Non-pigmented ciliary epithelial cell (primary cell): ENCODE results near the gene MTCL1.

ENCODE experiments used
- DNase-seq: peaks from one replicate; pipeline ENCODE4 v3.0.0-alpha.2; 2010; ENCODE audit warnings: low read depth

MTCL1 gene

DNA sequence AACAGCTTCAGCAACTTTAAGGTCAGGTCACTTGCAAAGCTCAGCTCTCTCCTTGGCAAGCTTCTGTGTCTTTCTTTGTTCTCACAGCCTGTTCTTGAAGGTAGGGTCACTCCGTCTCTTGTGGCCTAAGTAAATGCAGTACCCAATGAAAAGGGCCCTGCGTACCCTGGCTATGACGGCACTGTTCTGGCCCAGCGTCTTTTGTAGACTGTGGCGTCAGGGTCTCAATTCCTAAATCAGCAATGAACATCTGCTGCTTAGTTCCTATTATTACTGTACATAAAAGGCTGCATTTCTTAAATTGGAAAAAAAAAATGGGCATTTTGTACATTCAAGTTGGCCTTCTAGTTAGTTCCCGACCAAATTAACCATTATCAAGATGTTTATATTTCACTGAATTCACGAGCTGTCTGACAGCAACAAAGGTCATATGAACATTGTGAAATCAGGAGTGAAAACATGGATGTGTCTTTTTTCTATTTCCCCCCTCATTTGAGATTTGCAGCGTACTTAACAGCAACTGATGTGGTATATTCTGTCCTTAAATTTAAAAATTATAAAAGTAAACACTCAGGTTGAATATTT is 17.0 kb upstream of the MTCL1 start:
- no peak for DNase-seq

- DNase-seq, result no peak
These were observed 16.5 kb upstream of the MTCL1 start for GRCh38 chr18:8688816-8689215.

GRCh38 chr18:8689517-8689916 is 15.8 kb upstream of the MTCL1 start:
- no peak for DNase-seq

- DNase-seq, result no peak
These were observed 10.5 kb upstream of the MTCL1 start for GRCh38 chr18:8694891-8695290.

GRCh38 chr18:8695932-8696517 is 9.3 kb upstream of the MTCL1 start:
- DNase-seq, result no peak

- no peak for DNase-seq
These were observed 8.6 kb upstream of the MTCL1 start for GRCh38 chr18:8696749-8697211.

GRCh38 chr18:8699126-8699525 is 6.2 kb upstream of the MTCL1 start:
- no peak for DNase-seq

DNA sequence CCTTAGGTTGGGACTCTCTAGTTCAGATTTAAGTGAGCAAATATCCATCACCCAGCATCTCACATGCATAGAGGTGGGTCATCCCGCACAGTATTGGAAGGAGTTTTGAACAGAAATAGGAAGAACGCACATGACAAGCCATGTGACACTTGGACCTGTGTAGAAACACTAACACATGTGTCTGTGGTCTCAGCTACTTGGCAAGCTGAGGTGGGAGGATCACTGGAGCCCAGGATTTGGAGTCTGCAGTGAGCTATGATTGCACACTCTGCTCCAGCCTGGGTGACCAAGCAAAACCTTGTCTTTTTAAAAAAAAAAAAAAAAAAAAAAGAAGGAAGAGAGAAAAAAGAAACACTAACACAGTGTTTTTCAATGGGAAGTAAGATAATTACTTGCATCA is 5.4 kb upstream of the MTCL1 start:
- no peak for DNase-seq

DNA sequence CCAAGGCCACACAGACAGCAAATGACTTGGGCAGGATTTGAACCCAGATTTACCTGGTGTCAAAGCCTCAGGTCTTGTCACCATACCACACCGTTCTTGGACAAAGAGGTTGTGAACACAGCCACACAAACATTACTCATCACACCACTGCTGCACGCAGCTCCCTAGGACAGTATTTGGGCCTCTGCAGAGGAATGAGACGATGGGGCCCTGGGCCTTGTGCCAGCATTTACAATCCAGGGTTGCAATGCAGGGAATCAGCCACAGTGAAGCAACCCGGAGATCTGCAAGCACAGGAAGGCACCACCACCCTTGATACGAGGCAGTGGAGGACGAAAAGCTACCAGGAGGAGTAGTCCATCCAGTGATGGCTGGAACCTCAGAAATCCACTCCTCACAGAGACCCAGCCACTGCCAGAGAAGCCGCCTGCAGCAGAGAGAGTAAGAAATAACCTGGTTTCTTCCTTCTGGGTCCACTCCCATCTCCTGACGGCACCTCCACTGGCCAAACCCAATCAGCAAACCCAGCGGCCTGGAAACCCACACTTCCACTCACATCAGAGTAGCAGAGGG is 3.7 kb upstream of the MTCL1 start:
- no peak for DNase-seq

GRCh38 chr18:8702668-8703067 is 2.7 kb upstream of the MTCL1 start:
- no peak for DNase-seq

DNA sequence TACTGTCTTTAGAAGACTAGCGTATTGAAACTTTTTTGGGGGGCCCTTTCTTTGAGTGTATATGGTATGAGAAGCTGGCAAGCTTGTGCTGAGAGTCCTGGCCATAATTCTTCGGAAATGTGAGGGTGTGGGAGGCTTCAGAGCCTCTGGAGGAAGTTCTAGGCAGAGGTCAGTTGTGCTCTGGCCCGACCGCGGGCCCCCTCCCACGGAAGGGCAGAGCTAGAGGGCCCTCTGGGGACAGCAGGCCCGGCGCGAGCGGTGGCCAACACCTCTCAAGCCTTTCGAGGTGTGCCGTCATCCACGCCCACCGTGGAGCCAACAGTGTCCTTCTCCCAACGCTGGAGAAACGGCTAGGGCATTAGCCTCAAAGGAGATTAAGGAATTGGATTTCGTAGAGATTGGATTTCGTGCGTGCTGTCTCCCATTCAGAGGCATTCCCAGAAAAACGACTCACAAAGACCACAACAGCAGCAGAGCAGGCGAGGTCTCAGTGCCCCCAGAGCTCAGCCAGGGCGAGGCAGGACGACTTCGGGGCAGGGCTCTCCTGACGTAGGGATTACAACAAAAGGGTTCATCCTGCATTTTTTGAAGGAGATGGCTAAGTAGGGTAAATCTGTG is 2.2 kb upstream of the MTCL1 start:
- DNase-seq, result no peak

- DNase-seq, result no peak
These were observed 1.5 kb upstream of the MTCL1 start for GRCh38 chr18:8703781-8704301.

DNA sequence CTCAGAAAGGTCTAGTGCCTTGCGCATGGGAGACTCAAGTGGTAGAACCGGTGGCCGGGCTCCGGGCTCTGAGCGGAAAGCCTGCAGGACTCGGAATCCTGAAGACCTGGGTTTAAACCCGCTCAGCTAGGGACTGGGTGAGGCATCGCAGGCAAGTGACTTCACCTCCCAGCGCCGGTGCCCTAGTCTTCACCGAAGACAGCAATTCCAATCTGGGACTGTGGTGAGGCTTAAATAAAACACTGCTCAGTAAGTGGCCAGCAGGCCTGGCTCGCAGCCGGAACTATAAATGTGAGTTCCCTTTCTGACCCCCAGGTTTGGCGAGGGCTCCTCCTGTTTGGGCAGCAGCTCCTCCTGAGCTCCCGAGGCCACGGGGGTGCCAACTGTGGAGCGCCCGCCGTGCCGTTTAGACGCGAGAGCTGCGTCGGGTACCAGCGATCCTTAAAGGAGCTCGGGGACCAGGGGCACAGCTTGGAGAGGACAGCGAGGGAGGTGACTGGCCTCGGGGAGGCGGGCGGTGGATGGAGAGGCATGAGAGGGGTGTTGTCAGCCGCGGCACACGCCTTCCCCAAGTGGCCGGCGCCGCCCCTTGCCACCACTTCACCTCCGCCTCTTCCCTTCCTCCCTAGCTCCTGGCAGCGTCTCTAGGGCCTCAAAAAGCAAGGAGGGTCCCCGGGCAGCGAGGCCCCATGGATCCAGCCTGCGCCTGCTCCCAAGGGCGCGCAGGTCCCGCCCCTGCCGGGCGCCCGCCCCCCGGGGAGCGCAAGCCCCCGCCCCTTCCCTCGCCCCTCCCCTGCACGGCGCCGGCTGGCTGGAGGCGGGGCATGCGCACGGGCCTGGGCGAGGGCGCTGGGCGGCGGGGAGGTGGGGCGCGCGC is 757 bp upstream of the MTCL1 start:
- no peak for DNase-seq

GRCh38 chr18:8705961-8706790 is 820 bp downstream of the MTCL1 start:
- DNase-seq, result no peak

DNA sequence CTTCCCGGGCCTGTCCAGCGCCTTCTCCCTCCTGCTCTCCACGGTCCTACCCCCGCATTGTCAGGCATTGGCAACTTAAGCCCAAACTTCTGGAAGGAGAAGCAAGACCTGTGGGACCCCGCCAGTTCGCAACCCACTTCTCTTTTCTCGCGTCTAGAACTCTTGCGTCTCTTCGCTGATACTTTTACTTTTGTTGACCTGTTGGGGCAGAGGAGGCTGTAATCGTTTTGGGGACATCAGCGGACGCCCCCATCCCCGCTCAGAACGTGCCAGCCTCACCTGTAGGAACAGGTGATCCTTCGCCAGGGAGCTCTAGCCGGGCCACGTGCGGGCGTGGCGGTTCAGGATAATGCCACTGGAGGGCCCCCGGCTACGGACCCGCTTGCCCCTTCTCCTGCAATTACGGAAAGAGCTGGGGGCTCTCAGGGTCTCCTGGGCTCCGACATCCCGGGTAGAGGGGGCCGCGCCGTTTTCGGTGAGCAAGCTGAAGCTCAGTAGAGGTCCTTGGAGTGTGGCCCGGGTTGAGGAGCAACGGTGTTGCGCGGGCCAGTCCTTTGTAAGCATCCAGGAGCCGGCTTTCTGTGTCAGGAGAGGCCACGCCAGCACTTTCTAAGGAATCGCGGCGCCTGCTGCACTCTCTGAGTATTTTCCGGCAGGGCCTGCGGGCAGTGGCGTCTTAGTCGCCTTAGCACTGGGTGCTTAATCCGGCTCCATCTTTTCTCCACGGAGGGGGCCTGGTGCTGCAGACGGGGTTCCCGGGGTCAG is 1.6 kb downstream of the MTCL1 start:
- no peak for DNase-seq

GRCh38 chr18:8707556-8708300 is 2.4 kb downstream of the MTCL1 start:
- DNase-seq, result no peak

DNA sequence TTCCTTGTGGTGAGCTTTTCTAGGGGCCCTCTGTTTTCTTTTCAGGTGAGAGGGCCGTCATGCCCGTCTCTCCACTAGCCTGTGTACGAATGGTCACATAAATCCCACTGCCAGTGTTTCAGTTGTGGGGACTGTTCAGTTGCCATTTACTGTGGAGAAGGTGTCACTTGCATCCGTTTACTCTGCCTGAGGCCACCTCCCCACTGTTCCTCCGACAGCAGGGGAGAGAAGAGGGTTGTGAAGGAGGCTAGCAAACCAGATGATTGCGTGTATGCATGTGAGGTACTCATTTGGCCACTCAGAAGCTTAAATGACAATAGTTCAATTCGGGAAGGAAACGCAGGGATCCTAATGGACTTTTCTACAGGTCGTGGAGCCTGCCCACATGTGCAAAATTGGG is 3.3 kb downstream of the MTCL1 start:
- DNase-seq, result no peak

- no peak for DNase-seq
These were observed 4.1 kb downstream of the MTCL1 start for GRCh38 chr18:8709248-8710059.

GRCh38 chr18:8711736-8712135 is 6.4 kb downstream of the MTCL1 start:
- no peak for DNase-seq
